GM13976 (cell line): Measurements from ENCODE around the gene SIGLEC6.

Source experiments
- DNase-seq: peaks from one replicate; pipeline ENCODE4 v3.0.0; 2012; ENCODE audit warnings: low spot score
- in situ Hi-C: fragments of 300-500 bp; cut with MboI; formaldehyde crosslinking; loops from one replicate; pipeline ENCODE4 v1.12.0; 2022; ENCODE audit warnings: low sequenced_read_pairs, mixed read lengths, inconsistent platforms; ENCODE audit not compliant: unreplicated experiment
- TF ChIP-seq, protein P1 (sequence below): IDR thresholded peaks from 2 replicates; pipeline ENCODE4 v1.5.1; 2012; ENCODE audit warnings: borderline replicate concordance, mild to moderate bottlenecking; ENCODE audit not compliant: insufficient read depth; ENCODE audit errors: extremely low read depth, missing control alignments, control extremely low read depth

Gene SIGLEC6

DNA sequence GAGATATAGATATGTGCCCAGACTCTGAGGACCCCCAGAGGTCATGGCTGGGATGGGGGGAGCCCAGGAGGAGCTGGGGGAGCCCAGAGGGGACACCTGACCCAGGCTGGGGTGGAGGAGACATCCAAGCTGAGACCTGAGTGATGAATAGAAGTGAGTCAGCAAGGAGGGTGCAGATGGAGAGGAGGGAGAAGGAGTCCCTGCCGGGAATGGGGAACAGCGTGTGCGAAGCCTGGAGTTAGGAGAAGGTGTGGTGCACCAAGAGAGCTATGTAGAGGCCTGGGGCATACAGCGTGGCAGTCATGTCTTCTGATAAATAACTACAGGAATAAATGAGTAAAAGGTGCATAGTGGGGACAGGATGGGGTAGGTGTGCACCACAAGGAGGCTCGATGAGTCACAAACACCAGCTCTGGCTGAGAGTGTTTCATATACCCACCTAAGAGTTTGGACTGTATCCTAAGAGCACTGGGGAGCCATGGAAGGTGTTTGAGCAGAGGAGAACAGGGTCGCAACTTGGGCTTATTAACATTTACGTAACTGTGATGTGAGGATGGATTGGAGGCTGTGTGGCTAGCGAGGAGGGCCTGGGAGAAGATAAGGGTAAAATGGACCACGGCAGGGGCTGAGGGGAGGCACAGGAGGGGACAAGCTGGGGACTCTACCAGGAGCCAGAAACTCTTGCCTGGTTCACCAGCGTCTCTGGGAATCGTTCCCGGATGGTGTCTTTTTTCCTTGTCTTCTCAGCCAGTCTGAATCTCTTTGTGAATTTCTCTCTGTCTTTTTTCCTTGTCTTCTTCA, 51.7 kb downstream of the SIGLEC6 start:
- TF ChIP-seq, protein P1, sequence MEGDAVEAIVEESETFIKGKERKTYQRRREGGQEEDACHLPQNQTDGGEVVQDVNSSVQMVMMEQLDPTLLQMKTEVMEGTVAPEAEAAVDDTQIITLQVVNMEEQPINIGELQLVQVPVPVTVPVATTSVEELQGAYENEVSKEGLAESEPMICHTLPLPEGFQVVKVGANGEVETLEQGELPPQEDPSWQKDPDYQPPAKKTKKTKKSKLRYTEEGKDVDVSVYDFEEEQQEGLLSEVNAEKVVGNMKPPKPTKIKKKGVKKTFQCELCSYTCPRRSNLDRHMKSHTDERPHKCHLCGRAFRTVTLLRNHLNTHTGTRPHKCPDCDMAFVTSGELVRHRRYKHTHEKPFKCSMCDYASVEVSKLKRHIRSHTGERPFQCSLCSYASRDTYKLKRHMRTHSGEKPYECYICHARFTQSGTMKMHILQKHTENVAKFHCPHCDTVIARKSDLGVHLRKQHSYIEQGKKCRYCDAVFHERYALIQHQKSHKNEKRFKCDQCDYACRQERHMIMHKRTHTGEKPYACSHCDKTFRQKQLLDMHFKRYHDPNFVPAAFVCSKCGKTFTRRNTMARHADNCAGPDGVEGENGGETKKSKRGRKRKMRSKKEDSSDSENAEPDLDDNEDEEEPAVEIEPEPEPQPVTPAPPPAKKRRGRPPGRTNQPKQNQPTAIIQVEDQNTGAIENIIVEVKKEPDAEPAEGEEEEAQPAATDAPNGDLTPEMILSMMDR: no peak
- DNase-seq: no peak
- in situ Hi-C loops: no loop called here

DNA sequence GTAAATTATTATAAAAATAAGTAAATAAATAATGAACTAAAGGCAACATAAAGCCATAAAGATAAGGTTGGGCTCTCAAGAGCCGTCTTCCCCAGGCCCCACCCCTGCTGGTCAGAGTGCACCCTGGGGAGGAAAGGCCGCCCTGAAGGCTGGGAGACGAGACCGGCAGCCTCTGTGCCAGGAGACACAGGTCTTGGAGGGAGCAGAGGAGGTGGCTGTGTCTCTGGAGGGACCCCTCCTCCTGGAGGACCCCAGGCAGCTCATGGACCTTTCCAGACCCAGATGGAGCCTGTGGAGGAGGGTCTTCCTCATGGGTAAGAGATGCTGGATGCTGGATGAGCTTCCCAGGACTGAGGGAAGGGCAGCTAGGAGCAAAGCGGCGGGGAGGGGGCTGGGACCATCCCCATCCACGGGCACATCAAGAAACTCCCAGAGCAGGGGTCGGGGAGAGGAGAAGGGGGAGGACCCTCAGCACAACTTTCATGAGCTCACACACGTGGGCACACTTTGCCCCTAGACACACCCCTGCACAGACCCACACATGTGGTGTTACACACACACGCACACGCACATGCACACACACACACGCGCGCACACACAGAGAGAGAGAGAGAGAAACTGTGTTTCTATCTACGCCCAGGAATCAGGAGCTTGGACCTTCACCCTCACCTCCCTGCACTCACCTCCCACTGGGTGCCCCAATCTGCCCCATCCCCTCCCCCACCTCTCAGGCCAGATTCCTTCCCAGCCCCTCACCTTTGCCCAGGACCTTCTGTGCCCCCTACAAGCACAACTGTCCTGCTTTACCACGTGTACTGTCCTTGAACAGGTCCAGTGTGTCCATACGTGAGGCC, 52.9 kb downstream of the SIGLEC6 start, which contains the start of gene CEACAM18:
CEACAM18 (plus strand) TSS at position 159 of the 854 bp plus-strand sequence.
- TF ChIP-seq, protein P1: no peak
- in situ Hi-C loops: no loop called here
- DNase-seq: no peak

DNA sequence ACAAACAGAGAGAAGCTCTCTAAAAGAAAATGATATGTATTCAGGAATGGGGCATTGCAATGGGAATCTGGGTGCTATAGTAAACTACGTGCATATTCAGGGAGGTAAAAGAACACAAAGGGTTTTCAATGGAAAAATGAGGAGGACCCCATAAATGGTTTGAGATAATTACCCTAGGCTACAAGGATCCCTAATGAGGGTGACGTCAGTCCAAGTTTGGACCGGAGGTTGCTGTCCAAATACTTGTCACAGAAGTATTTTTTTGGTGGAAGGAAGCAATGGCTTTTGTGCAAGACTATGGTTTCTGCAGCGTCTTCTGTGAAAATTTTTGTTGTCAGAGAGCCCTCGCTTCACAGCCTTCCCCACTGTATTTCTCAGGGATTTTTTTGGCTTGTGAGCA, 54.1 kb downstream of the SIGLEC6 start:
- in situ Hi-C loops: no loop called here
- DNase-seq: no peak
- TF ChIP-seq, protein P1: no peak

DNA sequence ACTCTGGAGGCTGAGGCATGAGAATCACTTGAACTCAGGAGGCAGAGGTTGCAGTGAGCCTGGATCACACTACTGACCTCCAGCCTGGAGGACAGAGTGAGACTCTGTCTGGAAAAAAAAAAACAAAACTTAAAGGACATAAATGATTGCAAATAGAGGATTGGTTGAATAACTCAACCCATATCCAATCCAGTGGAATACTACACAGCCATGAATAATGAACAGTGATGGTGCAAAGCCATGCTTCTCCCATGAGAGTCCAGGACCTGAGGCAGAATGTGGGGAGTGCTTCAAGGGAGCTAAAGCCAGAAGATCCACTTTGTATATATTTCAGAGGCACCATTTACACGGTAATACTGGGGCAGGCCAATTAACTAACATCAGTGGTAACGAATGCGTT, 55.3 kb downstream of the SIGLEC6 start:
- TF ChIP-seq, protein P1: no peak
- in situ Hi-C loops: no loop called here
- DNase-seq: no peak

DNA sequence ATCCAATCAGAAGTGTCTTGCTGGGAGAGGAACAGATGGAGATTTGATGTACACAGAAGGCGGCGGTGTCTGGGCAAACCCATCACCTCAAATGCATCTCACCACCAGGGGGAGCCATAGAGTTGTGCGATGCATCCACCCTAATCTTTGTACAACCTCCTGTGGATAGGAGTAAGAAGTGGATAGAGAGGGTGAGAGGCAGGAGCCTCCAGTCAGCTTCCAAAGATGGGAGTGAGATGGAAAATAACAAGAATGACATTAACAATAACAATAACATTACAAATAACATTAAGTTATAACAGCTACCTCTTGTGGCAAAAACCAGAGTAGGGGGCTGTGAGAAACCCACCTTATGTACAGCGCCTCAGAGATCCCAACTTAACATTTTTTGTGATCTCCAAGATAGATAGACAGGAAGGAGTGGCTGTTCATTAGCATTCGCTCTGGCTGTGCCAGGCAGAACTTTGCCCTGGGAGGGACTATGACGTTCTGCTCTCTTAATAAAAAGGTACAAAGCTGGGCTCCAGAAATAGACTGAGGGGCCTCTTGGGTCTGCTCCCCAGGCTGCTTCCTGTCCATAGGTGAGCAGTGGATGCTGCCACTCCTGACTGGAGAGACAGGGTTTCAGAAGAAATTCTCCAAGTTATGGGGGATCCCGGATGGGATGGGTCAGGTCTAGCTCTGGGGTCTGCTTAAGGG, 58.3 kb downstream of the SIGLEC6 start:
- TF ChIP-seq, protein P1: peak; percentile 82
- peak; percentile 77 for DNase-seq
- in situ Hi-C loops: loop anchor here (5.0 kb wide), 1 partner anchor 184 kb away; no protein-coding TSS in a partner anchor

DNA sequence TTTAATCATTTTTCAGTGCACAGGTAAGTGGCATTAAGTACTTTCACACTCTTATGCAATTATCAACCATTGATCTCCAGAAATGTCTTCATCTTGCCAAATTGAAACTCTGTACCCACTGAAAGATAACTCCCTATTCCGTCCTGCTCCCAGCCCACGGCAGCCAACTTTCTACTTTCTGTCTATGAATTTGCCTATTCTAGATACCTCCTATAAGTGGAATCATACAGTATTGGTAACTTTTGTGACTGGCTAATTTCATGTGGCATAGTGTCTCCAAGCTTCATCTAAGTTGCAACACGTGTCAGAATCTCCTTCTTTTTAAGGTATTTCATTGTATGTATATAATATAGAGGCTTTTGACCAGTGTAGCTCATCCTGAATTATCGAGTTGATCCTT, 58.9 kb downstream of the SIGLEC6 start:
- in situ Hi-C loops: loop anchor here (5.0 kb wide), 1 partner anchor 185 kb away; no protein-coding TSS in a partner anchor
- DNase-seq: no peak
- TF ChIP-seq, protein P1: no peak
